GM12878 (cell line): Measurements from ENCODE around the gene IFNA4.
A peak's percentile ranks its signal among the peaks of the same experiment; 100 is the strongest.
"Not testable (repeated sequence)": the region's sequence is repeated elsewhere in the genome, so short reads cannot be mapped to it uniquely, and the experiment has no call there.

Experiments used
- CHD2 ChIP-seq: IDR thresholded peaks from 2 replicates; pipeline ENCODE4 v1.6.1; 2011; ENCODE audit warnings: low read depth, low read length, improper control_type of control experiment, borderline replicate concordance
- CTCF ChIP-seq, 3 experiments: IDR thresholded peaks in 2 of 3; conservative IDR thresholded peaks in 1 of 3; 2 replicates each; pipeline ENCODE4 v1.5.1; 2011; ENCODE audit warnings: low read depth in 3 of 3, low read length in 3 of 3, mild to moderate bottlenecking in 3 of 3, control low read depth in 2 of 3, moderate library complexity in 2 of 3, inconsistent platforms in 1 of 3, mixed read lengths in 1 of 3; ENCODE audit not compliant: control insufficient read depth in 2 of 3, insufficient read depth in 1 of 3; ENCODE audit errors: extremely low read depth in 1 of 3
- EP300 ChIP-seq, 2 experiments: fragments of 150-350 bp in 1 of 2; IDR thresholded peaks; 2 replicates each; pipeline ENCODE4 v1.6.1; 2011 to 2012; ENCODE audit warnings: low read depth in 2 of 2, low read length in 2 of 2, borderline replicate concordance in 1 of 2, improper control_type of control experiment in 1 of 2, inconsistent platforms in 1 of 2; ENCODE audit not compliant: control insufficient read depth in 1 of 2
- EZH2 ChIP-seq: IDR thresholded peaks from 2 replicates; pipeline ENCODE4 v1.6.1; 2012; ENCODE audit warnings: low read depth, mild to moderate bottlenecking, control low read depth, inconsistent platforms, low read length, borderline replicate concordance; ENCODE audit not compliant: control insufficient read depth
- MAX ChIP-seq: IDR thresholded peaks from 2 replicates; pipeline ENCODE4 v1.6.1; 2012; ENCODE audit warnings: low read depth, low read length, improper control_type of control experiment
- PAX8 ChIP-seq: fragments of 450-650 bp; IDR thresholded peaks from 2 replicates; pipeline ENCODE4 v1.6.1; 2017; ENCODE audit warnings: mild to moderate bottlenecking, moderate library complexity
- PKNOX1 ChIP-seq: fragments of 450-650 bp; IDR thresholded peaks from 2 replicates; pipeline ENCODE4 v1.6.1; 2016; ENCODE audit warnings: mild to moderate bottlenecking
- POLR2A ChIP-seq: IDR thresholded peaks from 2 replicates; pipeline ENCODE4 v1.6.1; 2011; ENCODE audit warnings: low read depth, mild to moderate bottlenecking, low read length
- STAT3 ChIP-seq: IDR thresholded peaks from 2 replicates; pipeline ENCODE4 v1.6.1; 2011; ENCODE audit warnings: low read depth, low read length, improper control_type of control experiment
- ZBTB11 ChIP-seq: fragments of 450-650 bp; formaldehyde crosslinking; IDR thresholded peaks from 2 replicates; pipeline ENCODE4 v1.5.0; 2022; ENCODE audit warnings: mild to moderate bottlenecking, missing genetic modification characterization

GRCh38 chr9:21235468-21236359 lies 48.3 kb upstream of the IFNA4 start:
- TF ChIP-seq CHD2; MAX; ZBTB11 (CRISPR knock-in tag); STAT3; POLR2A; PKNOX1; EZH2; EP300 (IDR thresholded peaks at IDR 0.05; ENCODE audit: borderline replicate concordance in 1 of 2, control insufficient read depth in 1 of 2, low read depth in 2 of 2, low read length in 2 of 2); PAX8: not testable (repeated sequence)
- TF ChIP-seq CTCF (IDR thresholded peaks at IDR 0.05 in 2 of 3, conservative IDR thresholded peaks at IDR 0.05 in 1 of 3; ENCODE audit: control insufficient read depth in 2 of 3, extremely low read depth in 1 of 3, insufficient read depth in 1 of 3, low read depth in 3 of 3, low read length in 3 of 3) = peak; percentile 58 to 73 (median 70)
